ENCODE measurements around the gene PLXNA2.

GRCh38 chr1:208189183-208189582 is 55.0 kb downstream of the PLXNA2 start:
- TF ChIP-seq POLR2A (IDR thresholded peaks at IDR 0.05) (no peak), CTCF (IDR thresholded peaks at IDR 0.05) (no peak)

All from esophagus squamous epithelium (tissue), 4 donors.